ENCODE results near the gene ARHGAP19. TPM values are rescaled to one million over a fixed set of nuclear protein-coding genes. Genes with fewer than 3 reads are reported as not detected.
A peak's percentile ranks its signal among the peaks of the same experiment; 100 is the strongest.

Gene ARHGAP19
- total RNA-seq, 3 donors from 2014 or later: 5.9 to 10.7 (median 8.8) TPM

- ATAC-seq: no peak
Measured at GRCh38 chr10:97243836-97244235, 48.6 kb downstream of the ARHGAP19 start.

GRCh38 chr10:97238855-97239254 lies 53.6 kb downstream of the ARHGAP19 start:
- no peaks in the 10 kb centered on the region for H3K4me1 ChIP-seq (ENCODE audit: low read depth)
- no peak overlapping the region for H3K4me3 ChIP-seq
- no peaks in the 10 kb centered on the region for H3K9me3 ChIP-seq
- DNase-seq (no peak), ATAC-seq (no peak)
- no peak for TF ChIP-seq CTCF (IDR thresholded peaks at IDR 0.05)
- H3K36me3 ChIP-seq (ENCODE audit: low read depth): peaks cover 3% of the 10 kb centered on the region
- intact Hi-C loops (cut with DNase I, micrococcal nuclease): no loop called here

More at GRCh38 chr10:97243836-97244235, 48.6 kb downstream of the ARHGAP19 start:
- peaks cover 3% of the 10 kb centered on the region for H3K36me3 ChIP-seq (ENCODE audit: low read depth)
- no peak for DNase-seq
- H3K9me3 ChIP-seq: no peaks in the 10 kb centered on the region
- no peak for TF ChIP-seq CTCF (IDR thresholded peaks at IDR 0.05)
- no peak overlapping the region for H3K4me3 ChIP-seq
- no peaks in the 10 kb centered on the region for H3K4me1 ChIP-seq (ENCODE audit: low read depth)
- intact Hi-C loops (cut with DNase I, micrococcal nuclease): no loop called here

- intact Hi-C loops (cut with DNase I, micrococcal nuclease): no loop called here
- H3K4me3 ChIP-seq: no peak overlapping the region
- H3K4me1 ChIP-seq (ENCODE audit: low read depth): no peaks in the 10 kb centered on the region
- ATAC-seq (no peak), DNase-seq (no peak)
- H3K36me3 ChIP-seq (ENCODE audit: low read depth): no peaks in the 10 kb centered on the region
- no peaks in the 10 kb centered on the region for H3K9me3 ChIP-seq
- no peak for TF ChIP-seq CTCF (IDR thresholded peaks at IDR 0.05)
Measured at GRCh38 chr10:97235353-97235752, 57.1 kb downstream of the ARHGAP19 start.

- Histone ChIP-seq H3K4me3 (no peak overlapping the region), H3K9me3 (no peaks in the 10 kb centered on the region), H3K4me1 (ENCODE audit: low read depth) (no peaks in the 10 kb centered on the region), H3K36me3 (ENCODE audit: low read depth) (no peaks in the 10 kb centered on the region)
- no peak for ATAC-seq
- intact Hi-C loops (cut with DNase I, micrococcal nuclease): no loop called here
- TF ChIP-seq CTCF (IDR thresholded peaks at IDR 0.05): no peak
- peak in 1 of 3 donors; percentile 22 for DNase-seq
Measured at GRCh38 chr10:97234400-97234799, 58.0 kb downstream of the ARHGAP19 start.

GRCh38 chr10:97230146-97230545 lies 62.3 kb downstream of the ARHGAP19 start:
- Histone ChIP-seq H3K36me3 (ENCODE audit: low read depth) (no peaks in the 10 kb centered on the region), H3K4me1 (ENCODE audit: low read depth) (no peaks in the 10 kb centered on the region), H3K9me3 (no peaks in the 10 kb centered on the region), H3K4me3 (no peak overlapping the region)
- ATAC-seq (no peak), DNase-seq (no peak)
- no peak for TF ChIP-seq CTCF (IDR thresholded peaks at IDR 0.05)
- intact Hi-C loops (cut with DNase I, micrococcal nuclease): no loop called here
